IMR-90 (cell line): ENCODE measurements around the gene PLD5. TPM values are rescaled to one million over a fixed set of nuclear protein-coding genes. Genes with fewer than 3 reads are reported as not detected.

Source experiments
- ATAC-seq: fragments of 200-7000 bp; cut with Tn5 transposase; 2 replicates; pipeline ENCODE4 v1.9.1; 2020; ENCODE audit warnings: low read depth, mild to moderate bottlenecking, moderate library complexity
- BruUV-seq: library from RNA; stranded (reverse); fragments of 400-500 nt; replicated peaks from 2 replicates; lab custom pipeline; 2021; lab: Mats Ljungman, UMichigan
- CTCF ChIA-PET: fragments of 300-600 bp; formaldehyde crosslinking; extraction: SDS; loops from one replicate; lab custom pipeline; 2021; ENCODE audit warnings: antibody characterized with exemption; lab: Yijun Ruan, JAX
- POLR2A ChIA-PET: fragments of 300-600 bp; sonication (Branson Sonifier 250); formaldehyde crosslinking; loops from one replicate; lab custom pipeline; 2022; ENCODE audit warnings: antibody characterized with exemption; ENCODE audit not compliant: unreplicated experiment; lab: Charles Lee
- DNase-seq: peaks from one replicate; pipeline ENCODE4 v3.0.0; 2013
- H2AFZ ChIP-seq: replicated peaks from 2 replicates; pipeline ENCODE3; 2013; ENCODE audit warnings: low read length, mild to moderate bottlenecking; ENCODE audit not compliant: poor library complexity
- H2AK5ac ChIP-seq: 2 replicates; pipeline ENCODE4 v1.6.1; 2013; ENCODE audit warnings: low read depth, low read length, inconsistent platforms
- H2AK9ac ChIP-seq: replicated peaks from 2 replicates; pipeline ENCODE3; 2013; ENCODE audit warnings: mild to moderate bottlenecking, low read depth, low read length, moderate library complexity; ENCODE audit not compliant: poor library complexity
- H2BK120ac ChIP-seq: 2 replicates; pipeline ENCODE4 v1.6.1; 2013; ENCODE audit warnings: low read depth, low read length, inconsistent platforms
- H2BK15ac ChIP-seq: 3 replicates; pipeline ENCODE4 v1.6.1; 2013; ENCODE audit warnings: low read depth, low read length, inconsistent platforms
- H2BK20ac ChIP-seq: 2 replicates; pipeline ENCODE4 v1.6.1; 2013; ENCODE audit warnings: low read depth, mild to moderate bottlenecking, inconsistent platforms, low read length, moderate library complexity
- H2BK5ac ChIP-seq: 2 replicates; pipeline ENCODE4 v1.6.1; 2013; ENCODE audit warnings: mild to moderate bottlenecking, low read depth, low read length, inconsistent platforms; ENCODE audit not compliant: poor library complexity, severe bottlenecking
- H3K14ac ChIP-seq: replicated peaks from 2 replicates; pipeline ENCODE4 v1.6.1; 2013; ENCODE audit warnings: low read depth, low read length, inconsistent platforms
- H3K18ac ChIP-seq: 2 replicates; pipeline ENCODE4 v1.6.1; 2013; ENCODE audit warnings: low read depth, low read length, control low read depth
- H3K23ac ChIP-seq: 2 replicates; pipeline ENCODE4 v1.6.1; 2013; ENCODE audit warnings: low read depth, low read length, inconsistent platforms
- H3K27ac ChIP-seq: 2 replicates; pipeline ENCODE4 v1.5.1; 2013; ENCODE audit warnings: mild to moderate bottlenecking, control low read depth, low read length; ENCODE audit not compliant: insufficient read depth
- H3K27me3 ChIP-seq: 2 replicates; pipeline ENCODE4 v1.6.1; 2013; ENCODE audit warnings: low read length; ENCODE audit not compliant: control insufficient read depth, insufficient read depth
- H3K36me3 ChIP-seq: 2 replicates; pipeline ENCODE4 v1.6.1; 2013; ENCODE audit warnings: low read length, mixed read lengths; ENCODE audit not compliant: control insufficient read depth, insufficient read depth
- H3K4ac ChIP-seq: 2 replicates; pipeline ENCODE4 v1.6.1; 2013; ENCODE audit warnings: low read depth, low read length, inconsistent platforms
- H3K4me1 ChIP-seq: 2 replicates; pipeline ENCODE4 v1.6.1; 2013; ENCODE audit warnings: low read length, mixed read lengths; ENCODE audit not compliant: control insufficient read depth, insufficient read depth
- H3K4me2 ChIP-seq: 2 replicates; pipeline ENCODE4 v1.6.1; 2013; ENCODE audit warnings: low read depth, mild to moderate bottlenecking, control low read depth, low read length, moderate library complexity
- H3K4me3 ChIP-seq: 2 replicates; pipeline ENCODE4 v1.5.1; 2013; ENCODE audit warnings: low read depth, mild to moderate bottlenecking, control low read depth, low read length, moderate library complexity; ENCODE audit not compliant: insufficient read depth
- H3K56ac ChIP-seq: 2 replicates; pipeline ENCODE4 v1.6.1; 2013; ENCODE audit warnings: low read length, inconsistent platforms; ENCODE audit not compliant: insufficient read depth; ENCODE audit errors: extremely low read depth
- H3K79me1 ChIP-seq, 2 experiments: 2 replicates each; pipeline ENCODE4 v1.6.1; 2013; ENCODE audit warnings: low read length in 2 of 2, inconsistent platforms in 1 of 2, low read depth in 1 of 2
- H3K9ac ChIP-seq: 2 replicates; pipeline ENCODE4 v1.6.1; 2013; ENCODE audit warnings: low read depth, low read length, control low read depth
- H3K9me1 ChIP-seq: 2 replicates; pipeline ENCODE4 v1.6.1; 2013; ENCODE audit warnings: low read length, inconsistent platforms; ENCODE audit not compliant: insufficient read depth
- H3K9me3 ChIP-seq: 2 replicates; pipeline ENCODE4 v1.6.1; 2013; ENCODE audit warnings: low read length; ENCODE audit not compliant: control insufficient read depth, insufficient read depth
- H4K20me1 ChIP-seq: 2 replicates; pipeline ENCODE4 v1.6.1; 2013; ENCODE audit warnings: low read length, inconsistent platforms; ENCODE audit not compliant: insufficient read depth
- H4K5ac ChIP-seq: 2 replicates; pipeline ENCODE4 v1.6.1; 2013; ENCODE audit warnings: mild to moderate bottlenecking, low read depth, low read length, control low read depth
- H4K8ac ChIP-seq, 2 experiments: 2 replicates each; pipeline ENCODE4 v1.6.1; 2013; ENCODE audit warnings: low read depth in 2 of 2, low read length in 2 of 2, control low read depth in 1 of 2, inconsistent platforms in 1 of 2
- H4K91ac ChIP-seq: 2 replicates; pipeline ENCODE4 v1.6.1; 2013; ENCODE audit warnings: low read depth, low read length, inconsistent platforms; ENCODE audit not compliant: insufficient read depth
- CTCF ChIP-seq: conservative IDR thresholded peaks from 2 replicates; pipeline ENCODE4 v1.5.1; 2012; ENCODE audit warnings: mild to moderate bottlenecking, low read depth, low read length, improper control_type of control experiment
- MAFK ChIP-seq: IDR thresholded peaks from 2 replicates; pipeline ENCODE4 v1.6.1; 2012; ENCODE audit warnings: low read depth, low read length, improper control_type of control experiment
- RAD21 ChIP-seq: IDR thresholded peaks from 2 replicates; pipeline ENCODE4 v1.6.1; 2012; ENCODE audit warnings: low read length, improper control_type of control experiment
- RCOR1 ChIP-seq: IDR thresholded peaks from 2 replicates; pipeline ENCODE4 v1.6.1; 2012; ENCODE audit warnings: mild to moderate bottlenecking, low read length, improper control_type of control experiment; ENCODE audit not compliant: insufficient replicate concordance
- WGBS, 2 experiments: methylation state at CpG; one replicate each; pipeline versions ENCODE4 v1.1.5 to v1.1.7; 2013; ENCODE audit warnings: missing lambda C conversion rate in 2 of 2; ENCODE audit not compliant: insufficient read length in 1 of 2; ENCODE audit errors: extremely low coverage in 2 of 2; 5-methylcytosine and 5-hydroxymethylcytosine counted together
- dilution Hi-C: fragments of 300-500 bp; cut with HindIII; formaldehyde crosslinking; loops from one replicate; pipeline ENCODE4 v1.14.3; 2018; ENCODE audit warnings: low sequenced_read_pairs; ENCODE audit not compliant: unreplicated experiment
- in situ Hi-C: fragments of 300-500 bp; cut with MboI; formaldehyde crosslinking; loops from 3 replicates; pipeline ENCODE4 v1.14.3; 2019; ENCODE audit warnings: low sequenced_read_pairs, inconsistent platforms, mixed read lengths
- intact Hi-C: fragments of 100-400 bp; cut with micrococcal nuclease; formaldehyde crosslinking; loops from 2 replicates; pipeline ENCODE4 v1.10.0; 2022
- polyA plus RNA-seq, 3 experiments: library from polyadenylated mRNA; depleted of rRNA; stranded (reverse); fragments of >200 nt; gene quantifications; 2 replicates each; pipeline ENCODE4 v1.2.3, GENCODE V29; 2012; ENCODE audit warnings: low replicate concordance in 1 of 3
- total RNA-seq: library from RNA; depleted of rRNA; stranded (reverse); fragments of >200 nt; gene quantifications from 2 replicates; pipeline ENCODE4 v1.2.3, GENCODE V29; 2012

The PLD5 gene
- total and polyA plus RNA-seq, 2 of the 4 experiments (the other 2 are of a cell fraction), result not detected

GRCh38 chr1:242440757-242441156 is 83.7 kb downstream of the PLD5 start:
- H4K5ac ChIP-seq, result no peak overlapping the region
- no peak overlapping the region for H3K4me3 ChIP-seq
- H4K91ac ChIP-seq, result no peak overlapping the region
- H3K14ac ChIP-seq, result no peak overlapping the region
- intact Hi-C loops, result no loop called here
- no peaks in the 10 kb centered on the region for H3K79me1 ChIP-seq
- no peak overlapping the region for H3K23ac ChIP-seq
- H2BK20ac ChIP-seq, result no peak overlapping the region
- H2AK9ac ChIP-seq, result no peak overlapping the region
- no peaks in the 10 kb centered on the region for H4K20me1 ChIP-seq
- H3K27ac ChIP-seq, result no peak overlapping the region
- CTCF ChIA-PET, result no interaction called here
- no peak overlapping the region for H3K56ac ChIP-seq
- no peak overlapping the region for H2BK120ac ChIP-seq
- H2AFZ ChIP-seq, result no peak overlapping the region
- H2AK5ac ChIP-seq, result no peak overlapping the region
- H3K36me3 ChIP-seq, result no peaks in the 10 kb centered on the region
- no peak overlapping the region for H4K8ac ChIP-seq
- H3K4ac ChIP-seq, result no peak overlapping the region
- TF ChIP-seq RAD21 (no peak), MAFK (peak; percentile 56; the same call in 1 of the 2 replicates), RCOR1 (no peak), CTCF (no peak)
- WGBS, 2 experiments, result no CpG with 5 or more reads among the region's 1 CpG
- in situ Hi-C loops, result no loop called here
- no peak overlapping the region for H3K4me2 ChIP-seq
- no peaks in the 10 kb centered on the region for H3K4me1 ChIP-seq
- DNase-seq (no peak), ATAC-seq (no peak)
- no peak overlapping the region for H2BK15ac ChIP-seq
- no peak overlapping the region for H3K9ac ChIP-seq
- no peak overlapping the region for H3K18ac ChIP-seq
- no TSS peak for BruUV-seq
- no peaks in the 10 kb centered on the region for H3K27me3 ChIP-seq
- POLR2A ChIA-PET, result no interaction called here
- no peaks in the 10 kb centered on the region for H3K9me1 ChIP-seq
- peaks cover 6% of the 10 kb centered on the region for H3K9me3 ChIP-seq
- no peak overlapping the region for H2BK5ac ChIP-seq
- dilution Hi-C loops, result no loop called here
